ENCODE measurements around the gene ZNF296.

The ZNF296 gene

GRCh38 chr19:45091031-45091923 is 15.0 kb upstream of the ZNF296 start:
- no peak for TF ChIP-seq CTCF (IDR thresholded peaks at IDR 0.05; ENCODE audit: insufficient read depth, missing control alignments)
- DNase-seq (ENCODE audit: insufficient read length, low spot score) (peak; percentile 88), FAIRE-seq (peak; percentile 46)

DNA sequence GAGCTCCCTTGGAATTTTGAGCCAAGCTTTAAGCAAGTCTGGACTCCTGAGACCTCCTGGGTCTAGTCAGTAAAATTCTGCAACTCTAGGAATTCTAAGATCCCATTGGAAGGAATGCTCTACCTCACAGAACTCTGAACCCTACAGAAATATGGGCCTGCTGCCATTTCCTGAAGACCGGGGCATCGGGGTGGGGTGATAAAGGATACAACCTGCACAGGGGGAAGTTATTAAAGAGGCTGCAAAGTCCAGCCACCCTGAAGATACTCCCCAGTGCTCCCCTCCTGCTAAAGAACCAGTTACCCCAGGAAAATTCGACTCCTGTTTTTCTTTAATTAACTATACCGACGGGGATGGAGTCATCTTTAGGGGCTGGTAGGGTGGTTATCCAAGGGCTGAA is 14.3 kb upstream of the ZNF296 start:
- no peak for TF ChIP-seq CTCF (IDR thresholded peaks at IDR 0.05; ENCODE audit: insufficient read depth, missing control alignments)
- FAIRE-seq (no peak), DNase-seq (ENCODE audit: insufficient read length, low spot score) (no peak)

DNA sequence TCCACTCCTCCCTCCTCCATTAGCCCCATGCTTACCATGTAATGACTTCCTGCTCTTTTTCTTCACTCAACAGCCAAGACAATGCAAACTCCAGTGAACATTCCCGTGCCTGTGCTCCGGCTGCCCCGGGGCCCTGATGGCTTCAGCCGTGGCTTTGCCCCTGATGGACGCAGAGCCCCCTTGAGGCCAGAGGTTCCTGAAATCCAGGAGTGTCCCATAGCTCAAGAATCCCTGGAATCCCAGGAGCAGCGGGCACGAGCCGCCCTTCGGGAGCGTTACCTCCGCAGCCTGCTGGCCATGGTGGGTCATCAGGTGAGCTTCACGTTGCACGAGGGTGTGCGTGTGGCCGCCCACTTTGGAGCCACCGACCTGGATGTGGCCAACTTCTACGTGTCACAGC is 13.8 kb upstream of the ZNF296 start:
- FAIRE-seq: no peak
- no peak for DNase-seq (ENCODE audit: insufficient read length, low spot score)
- no peak for TF ChIP-seq CTCF (IDR thresholded peaks at IDR 0.05; ENCODE audit: insufficient read depth, missing control alignments)

- DNase-seq (ENCODE audit: insufficient read length, low spot score): no peak
- no peak for TF ChIP-seq CTCF (IDR thresholded peaks at IDR 0.05; ENCODE audit: insufficient read depth, missing control alignments)
- FAIRE-seq: no peak
Observed at GRCh38 chr19:45087531-45087930, 11.3 kb upstream of the ZNF296 start.

DNA sequence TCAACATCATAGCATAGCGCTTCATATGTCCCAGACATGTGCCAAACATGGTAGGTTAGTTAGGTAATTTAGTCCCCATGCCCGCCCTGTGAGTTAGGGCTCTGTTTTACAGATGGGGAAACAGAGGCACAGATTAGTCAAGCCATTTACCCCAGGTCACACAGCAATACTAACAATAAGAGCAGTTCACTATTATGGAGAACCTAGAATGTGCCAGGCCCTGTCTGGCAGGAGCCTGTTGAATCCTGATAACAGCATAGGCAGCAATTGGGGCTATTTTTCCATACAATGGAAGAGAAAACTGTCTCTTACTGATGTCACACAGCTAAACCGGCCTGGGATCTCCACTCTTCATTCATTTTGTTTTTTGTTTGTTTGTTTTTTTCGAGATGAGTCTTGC is 10.2 kb upstream of the ZNF296 start:
- TF ChIP-seq CTCF (IDR thresholded peaks at IDR 0.05; ENCODE audit: insufficient read depth, missing control alignments): no peak
- DNase-seq (ENCODE audit: insufficient read length, low spot score) (no peak), FAIRE-seq (no peak)

- TF ChIP-seq CTCF (IDR thresholded peaks at IDR 0.05; ENCODE audit: insufficient read depth, missing control alignments): no peak
- DNase-seq (ENCODE audit: insufficient read length, low spot score): no peak
- FAIRE-seq: no peak
Observed at GRCh38 chr19:45082170-45082569, 5.9 kb upstream of the ZNF296 start.

DNA sequence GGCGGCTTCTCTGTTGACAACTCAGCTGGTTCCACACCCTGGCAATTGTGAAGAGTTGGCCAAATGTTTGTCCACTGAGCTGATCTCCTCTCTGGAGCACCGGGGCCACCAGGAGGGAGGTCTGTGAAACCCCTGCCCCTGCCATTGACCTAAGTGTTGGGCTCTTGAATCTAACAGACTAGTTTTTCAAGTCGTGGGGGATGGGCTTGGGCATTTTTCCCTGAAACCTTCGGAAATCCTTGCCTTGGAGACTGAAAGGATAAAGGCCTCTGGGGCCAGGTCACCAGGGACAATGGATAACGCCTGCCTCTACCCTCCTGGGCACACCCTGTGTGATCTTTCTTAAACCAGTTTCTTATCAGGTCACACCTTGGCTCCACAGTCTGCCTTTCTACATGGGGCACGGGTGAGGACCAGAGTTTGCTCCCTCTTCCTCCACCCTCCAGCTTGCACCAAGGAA is 3.7 kb upstream of the ZNF296 start:
- no peak for DNase-seq (ENCODE audit: insufficient read length, low spot score)
- no peak for TF ChIP-seq CTCF (IDR thresholded peaks at IDR 0.05; ENCODE audit: insufficient read depth, missing control alignments)
- no peak for FAIRE-seq

Data from D721Med (cell line).